Sigmoid colon (tissue), 4 donors: Measurements from ENCODE around the gene MED23.

Experiments used
- CTCF ChIP-seq, 4 experiments: fragments of 450-650 bp in 3 of 4; fragments of 200-600 bp in 1 of 4; IDR thresholded peaks; one replicate each; pipeline ENCODE4 v1.5.1; 2016 to 2019; ENCODE audit warnings: antibody characterized with exemption in 4 of 4, mild to moderate bottlenecking in 3 of 4, moderate library complexity in 2 of 4
- EP300 ChIP-seq, 4 donors: sonication (generic); formaldehyde crosslinking; IDR thresholded peaks; one replicate each; pipeline ENCODE4 v1.6.1; 2017; ENCODE audit warnings: antibody characterized with exemption in 4 of 4
- POLR2A ChIP-seq, 2 donors: fragments of 450-650 bp; IDR thresholded peaks; one replicate each; pipeline ENCODE4 v1.6.1; 2016; ENCODE audit warnings: antibody characterized with exemption in 2 of 2, mild to moderate bottlenecking in 2 of 2, moderate library complexity in 2 of 2
- POLR2AphosphoS5 ChIP-seq, 4 donors: sonication (generic); formaldehyde crosslinking; IDR thresholded peaks; one replicate each; pipeline ENCODE4 v1.6.1; 2017; ENCODE audit warnings: antibody characterized with exemption in 4 of 4

- no peak for TF ChIP-seq CTCF (IDR thresholded peaks at IDR 0.05)
- no peak for TF ChIP-seq POLR2A (IDR thresholded peaks at IDR 0.05)
- no peak for TF ChIP-seq POLR2AphosphoS5 (IDR thresholded peaks at IDR 0.05)
- no peak for TF ChIP-seq EP300 (IDR thresholded peaks at IDR 0.05)
Observed at GRCh38 chr6:131558922-131559321, 69.1 kb downstream of the MED23 start.
